Thyroid gland (tissue), 4 donors: ENCODE data around the gene GEMIN2.

Source experiments
- POLR2A ChIP-seq, 2 donors: fragments of 450-650 bp; IDR thresholded peaks; one replicate each; pipeline ENCODE4 v1.6.1; 2017; ENCODE audit warnings: antibody characterized with exemption in 2 of 2, mild to moderate bottlenecking in 2 of 2, moderate library complexity in 1 of 2
- TF ChIP-seq, protein P1 (sequence below), 6 experiments: fragments of 200-600 bp in 3 of 6; fragments of 450-650 bp in 3 of 6; sonication (generic) in 3 of 6; IDR thresholded peaks; one replicate each; pipeline ENCODE4 v1.5.1; 2016 to 2019; ENCODE audit warnings: antibody characterized with exemption in 6 of 6, mild to moderate bottlenecking in 2 of 6, inconsistent platforms in 1 of 6, moderate library complexity in 1 of 6

DNA sequence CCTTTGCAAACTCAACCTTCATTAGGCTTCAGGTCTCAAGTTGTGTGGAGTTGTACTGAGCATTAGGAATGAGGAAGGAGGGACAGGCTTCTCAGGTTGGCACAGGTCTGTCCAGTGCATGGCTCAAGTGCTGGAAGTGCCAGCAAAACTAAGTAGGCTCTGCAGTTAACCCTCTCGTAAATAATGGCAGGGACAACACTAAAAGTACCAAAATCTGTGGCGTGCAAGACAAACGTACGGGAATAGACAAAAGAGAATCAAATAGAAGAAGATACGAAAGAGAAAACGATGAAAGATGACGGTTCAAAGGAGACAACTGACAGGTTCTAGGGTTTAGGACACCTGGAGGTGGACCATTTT, 55.4 kb downstream of the GEMIN2 start:
- TF ChIP-seq, protein P1, sequence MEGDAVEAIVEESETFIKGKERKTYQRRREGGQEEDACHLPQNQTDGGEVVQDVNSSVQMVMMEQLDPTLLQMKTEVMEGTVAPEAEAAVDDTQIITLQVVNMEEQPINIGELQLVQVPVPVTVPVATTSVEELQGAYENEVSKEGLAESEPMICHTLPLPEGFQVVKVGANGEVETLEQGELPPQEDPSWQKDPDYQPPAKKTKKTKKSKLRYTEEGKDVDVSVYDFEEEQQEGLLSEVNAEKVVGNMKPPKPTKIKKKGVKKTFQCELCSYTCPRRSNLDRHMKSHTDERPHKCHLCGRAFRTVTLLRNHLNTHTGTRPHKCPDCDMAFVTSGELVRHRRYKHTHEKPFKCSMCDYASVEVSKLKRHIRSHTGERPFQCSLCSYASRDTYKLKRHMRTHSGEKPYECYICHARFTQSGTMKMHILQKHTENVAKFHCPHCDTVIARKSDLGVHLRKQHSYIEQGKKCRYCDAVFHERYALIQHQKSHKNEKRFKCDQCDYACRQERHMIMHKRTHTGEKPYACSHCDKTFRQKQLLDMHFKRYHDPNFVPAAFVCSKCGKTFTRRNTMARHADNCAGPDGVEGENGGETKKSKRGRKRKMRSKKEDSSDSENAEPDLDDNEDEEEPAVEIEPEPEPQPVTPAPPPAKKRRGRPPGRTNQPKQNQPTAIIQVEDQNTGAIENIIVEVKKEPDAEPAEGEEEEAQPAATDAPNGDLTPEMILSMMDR (IDR thresholded peaks at IDR 0.05), result no peak
- no peak for TF ChIP-seq POLR2A (IDR thresholded peaks at IDR 0.05)
